Progenitor cell of endocrine pancreas (in vitro differentiated cells): ENCODE measurements around the gene ZNF569. TPM values are rescaled to one million over a fixed set of nuclear protein-coding genes. Genes with fewer than 3 reads are reported as not detected.

ENCODE experiments used
- DNase-seq: peaks from one replicate; pipeline ENCODE4 v3.0.0; 2021; ENCODE audit warnings: low spot score; ENCODE audit not compliant: unreplicated experiment
- H3K27ac Mint-ChIP-seq: 2 replicates; pipeline ENCODE4 v1.8.0; 2021; ENCODE audit warnings: mild to moderate bottlenecking, moderate library complexity, mixed read lengths
- H3K27me3 Mint-ChIP-seq: 2 replicates; pipeline ENCODE4 v1.8.0; 2021; ENCODE audit warnings: mixed read lengths
- H3K36me3 Mint-ChIP-seq: 2 replicates; pipeline ENCODE4 v1.8.0; 2022; ENCODE audit warnings: mixed read lengths; ENCODE audit not compliant: insufficient read depth
- H3K4me1 Mint-ChIP-seq: 2 replicates; pipeline ENCODE4 v1.8.0; 2021; ENCODE audit warnings: low read depth, mixed read lengths
- H3K4me3 Mint-ChIP-seq: 2 replicates; pipeline ENCODE4 v1.8.0; 2021; ENCODE audit warnings: low read depth, mild to moderate bottlenecking, moderate library complexity, mixed read lengths
- H3K9me3 Mint-ChIP-seq: 2 replicates; pipeline ENCODE4 v1.8.0; 2021; ENCODE audit warnings: low read depth, mixed read lengths
- total RNA-seq: library from RNA; stranded (reverse); gene quantifications from 2 replicates; pipeline ENCODE4 v1.2.1, GENCODE V29; 2021
- TF ChIP-seq, protein P1 (sequence below): fragments of 200-600 bp; sonication (generic); IDR thresholded peaks from one replicate; pipeline ENCODE4 v1.5.0; 2021; ENCODE audit warnings: antibody characterized with exemption, mild to moderate bottlenecking; ENCODE audit not compliant: unreplicated experiment

ZNF569 gene
- total RNA-seq, 1 donor from 2014 or later: 7.6 TPM

GRCh38 chr19:37506387-37507166 is 39.3 kb upstream of the ZNF569 start, which contains the start of gene ZNF793:
TSS of gene ZNF793 (plus strand) at chr19:37506939. CDS start at chr19:37523440, 16,501 bp downstream.
- Mint-ChIP-seq H3K36me3 (peaks cover 29% of the 10 kb centered on the region), H3K9me3 (peaks cover 14% of the 10 kb centered on the region), H3K27ac (no peak within 1 kb of the TSS), H3K4me1 (peaks cover 18% of the 10 kb centered on the region), H3K27me3 (no peaks in the 10 kb centered on the region), H3K4me3 (no peak within 1 kb of the TSS)
- DNase-seq: peak; percentile 74
- TF ChIP-seq, protein P1, sequence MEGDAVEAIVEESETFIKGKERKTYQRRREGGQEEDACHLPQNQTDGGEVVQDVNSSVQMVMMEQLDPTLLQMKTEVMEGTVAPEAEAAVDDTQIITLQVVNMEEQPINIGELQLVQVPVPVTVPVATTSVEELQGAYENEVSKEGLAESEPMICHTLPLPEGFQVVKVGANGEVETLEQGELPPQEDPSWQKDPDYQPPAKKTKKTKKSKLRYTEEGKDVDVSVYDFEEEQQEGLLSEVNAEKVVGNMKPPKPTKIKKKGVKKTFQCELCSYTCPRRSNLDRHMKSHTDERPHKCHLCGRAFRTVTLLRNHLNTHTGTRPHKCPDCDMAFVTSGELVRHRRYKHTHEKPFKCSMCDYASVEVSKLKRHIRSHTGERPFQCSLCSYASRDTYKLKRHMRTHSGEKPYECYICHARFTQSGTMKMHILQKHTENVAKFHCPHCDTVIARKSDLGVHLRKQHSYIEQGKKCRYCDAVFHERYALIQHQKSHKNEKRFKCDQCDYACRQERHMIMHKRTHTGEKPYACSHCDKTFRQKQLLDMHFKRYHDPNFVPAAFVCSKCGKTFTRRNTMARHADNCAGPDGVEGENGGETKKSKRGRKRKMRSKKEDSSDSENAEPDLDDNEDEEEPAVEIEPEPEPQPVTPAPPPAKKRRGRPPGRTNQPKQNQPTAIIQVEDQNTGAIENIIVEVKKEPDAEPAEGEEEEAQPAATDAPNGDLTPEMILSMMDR: no peak

DNA sequence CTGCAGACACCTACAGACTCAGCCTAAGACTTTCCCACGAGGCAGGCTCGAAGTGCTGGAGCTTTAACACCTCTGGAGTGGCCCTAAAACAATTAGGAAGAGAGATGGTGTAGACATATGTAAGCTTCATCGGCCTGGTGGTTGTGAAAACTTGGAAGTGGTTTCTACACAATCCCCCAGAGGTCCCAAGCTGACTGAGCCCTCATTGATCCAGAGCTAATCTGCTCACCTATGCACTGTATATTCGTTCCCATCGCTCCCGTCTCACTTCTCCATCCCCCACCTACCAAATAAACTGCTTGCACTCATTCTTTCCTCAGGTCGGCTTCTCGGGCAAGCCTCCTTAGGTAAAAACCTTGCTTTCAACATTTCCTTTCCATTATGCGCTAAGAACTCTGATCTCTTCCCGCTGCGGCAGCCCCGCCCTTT is 38.7 kb upstream of the ZNF569 start:
- no peak overlapping the region for H3K27ac Mint-ChIP-seq
- no peaks in the 10 kb centered on the region for H3K27me3 Mint-ChIP-seq
- peaks cover 18% of the 10 kb centered on the region for H3K4me1 Mint-ChIP-seq
- H3K4me3 Mint-ChIP-seq: no peak overlapping the region
- peaks cover 30% of the 10 kb centered on the region for H3K36me3 Mint-ChIP-seq
- peaks cover 14% of the 10 kb centered on the region for H3K9me3 Mint-ChIP-seq
- TF ChIP-seq, protein P1: no peak
- DNase-seq: no peak

DNA sequence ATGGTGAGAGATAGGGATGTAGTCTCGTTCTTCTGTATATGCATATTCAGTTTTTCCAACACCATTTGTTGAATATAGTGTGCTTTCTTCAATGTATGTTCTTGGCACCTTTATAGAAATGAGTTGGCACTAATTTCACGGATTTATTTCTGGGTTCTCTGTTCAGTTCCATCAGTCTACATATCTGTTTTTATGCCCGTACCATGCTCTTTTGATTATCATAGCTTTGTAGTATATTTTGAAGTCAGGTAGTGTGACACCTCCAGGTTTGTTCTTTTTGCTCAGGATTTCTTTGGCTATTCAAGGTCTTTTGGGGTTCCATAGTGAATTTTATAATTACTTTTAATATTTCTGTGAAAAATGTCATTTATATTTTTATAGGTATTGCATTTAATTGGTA is 25.0 kb upstream of the ZNF569 start:
- H3K4me1 Mint-ChIP-seq: no peaks in the 10 kb centered on the region
- peaks cover 18% of the 10 kb centered on the region for H3K36me3 Mint-ChIP-seq
- H3K27me3 Mint-ChIP-seq: no peaks in the 10 kb centered on the region
- no peak for DNase-seq
- no peak overlapping the region for H3K4me3 Mint-ChIP-seq
- TF ChIP-seq, protein P1: no peak
- peaks cover 38% of the 10 kb centered on the region for H3K9me3 Mint-ChIP-seq
- H3K27ac Mint-ChIP-seq: no peak overlapping the region

DNA sequence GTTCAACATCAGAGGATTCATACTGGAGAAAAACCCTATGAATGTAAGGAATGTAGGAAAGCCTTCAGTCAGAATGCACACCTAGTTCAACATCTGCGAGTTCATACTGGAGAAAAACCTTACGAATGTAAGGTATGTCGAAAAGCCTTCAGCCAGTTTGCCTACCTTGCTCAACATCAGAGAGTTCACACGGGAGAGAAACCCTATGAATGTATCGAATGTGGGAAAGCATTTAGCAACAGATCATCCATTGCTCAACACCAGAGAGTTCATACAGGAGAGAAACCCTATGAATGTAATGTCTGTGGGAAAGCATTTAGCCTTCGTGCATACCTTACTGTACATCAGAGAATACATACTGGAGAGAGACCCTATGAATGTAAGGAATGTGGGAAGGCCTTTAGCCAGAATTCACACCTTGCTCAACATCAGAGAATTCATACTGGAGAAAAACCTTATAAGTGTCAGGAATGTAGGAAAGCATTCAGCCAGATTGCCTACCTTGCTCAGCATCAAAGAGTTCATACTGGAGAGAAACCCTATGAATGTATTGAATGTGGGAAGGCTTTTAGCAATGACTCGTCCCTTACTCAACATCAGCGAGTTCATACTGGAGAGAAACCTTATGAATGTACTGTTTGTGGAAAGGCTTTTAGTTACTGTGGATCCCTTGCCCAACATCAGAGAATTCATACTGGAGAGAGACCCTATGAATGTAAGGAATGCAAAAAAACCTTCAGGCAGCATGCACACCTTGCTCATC is 17.3 kb upstream of the ZNF569 start:
- peaks cover 61% of the 10 kb centered on the region for H3K9me3 Mint-ChIP-seq
- H3K4me3 Mint-ChIP-seq: no peak overlapping the region

GRCh38 chr19:37472165-37472564 is 4.9 kb upstream of the ZNF569 start:
- no peak overlapping the region for H3K27ac Mint-ChIP-seq
- peaks cover 13% of the 10 kb centered on the region for H3K4me1 Mint-ChIP-seq
- TF ChIP-seq, protein P1: no peak
- H3K27me3 Mint-ChIP-seq: no peaks in the 10 kb centered on the region
- H3K4me3 Mint-ChIP-seq: no peak overlapping the region
- peaks cover 26% of the 10 kb centered on the region for H3K36me3 Mint-ChIP-seq
- DNase-seq: no peak
- peaks cover 13% of the 10 kb centered on the region for H3K9me3 Mint-ChIP-seq

More for the DNA sequence above, 17.3 kb upstream of the ZNF569 start:
- DNase-seq: no peak
- Mint-ChIP-seq H3K27ac (peak overlapping the region; percentile 64), H3K4me1 (no peaks in the 10 kb centered on the region), H3K27me3 (no peaks in the 10 kb centered on the region), H3K36me3 (peaks cover 74% of the 10 kb centered on the region)
- TF ChIP-seq, protein P1: no peak
